GM18858 (cell line): ENCODE measurements around the gene KCNJ1.

Experiments
- ATAC-seq: cut with Tn5 transposase; IDR thresholded peaks from one replicate; pipeline ENCODE4 v1.9.1; 2021; ENCODE audit not compliant: unreplicated experiment

KCNJ1 gene

DNA sequence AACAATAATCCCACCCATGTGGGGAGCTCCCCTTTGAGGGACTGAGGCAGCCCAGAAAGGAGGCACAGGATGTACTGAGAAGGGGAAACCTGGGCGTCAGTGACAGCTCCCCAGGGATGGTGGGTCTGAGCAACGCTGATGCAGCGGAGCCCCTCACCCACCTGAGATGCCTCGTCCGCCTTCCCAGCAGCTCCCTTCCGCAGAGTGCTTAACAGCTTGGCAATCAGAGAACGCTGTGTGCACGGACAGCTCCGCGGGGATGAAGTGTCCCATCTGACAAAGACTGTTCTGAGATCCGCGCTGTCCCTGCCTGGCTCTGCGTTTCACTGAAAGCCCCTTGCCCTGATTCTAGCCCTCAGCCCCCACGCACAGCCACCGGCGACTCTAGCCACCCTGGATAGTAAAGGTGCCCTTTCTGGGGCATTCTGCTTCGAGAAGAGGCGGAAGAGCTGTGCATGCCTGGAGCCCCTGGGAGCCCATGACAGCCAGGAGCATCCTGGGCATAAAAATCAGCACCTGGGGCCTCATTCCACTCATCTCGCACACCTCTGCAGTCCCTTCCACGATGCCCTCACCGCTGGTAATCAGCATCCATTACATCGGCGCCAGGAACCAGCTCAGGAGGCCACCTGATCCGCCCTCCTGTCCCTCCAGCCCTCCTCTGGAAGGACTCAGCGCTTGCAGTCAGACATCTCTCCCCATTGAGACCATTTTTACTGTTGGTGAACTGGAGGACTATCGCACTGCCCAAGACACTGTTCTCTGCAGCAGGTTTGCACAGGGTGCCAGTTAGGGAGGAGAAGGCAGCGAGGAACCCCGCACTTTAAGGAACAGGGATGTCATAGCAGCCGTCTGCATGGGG lies 34.8 kb upstream of the KCNJ1 start:
- ATAC-seq, result no peak

DNA sequence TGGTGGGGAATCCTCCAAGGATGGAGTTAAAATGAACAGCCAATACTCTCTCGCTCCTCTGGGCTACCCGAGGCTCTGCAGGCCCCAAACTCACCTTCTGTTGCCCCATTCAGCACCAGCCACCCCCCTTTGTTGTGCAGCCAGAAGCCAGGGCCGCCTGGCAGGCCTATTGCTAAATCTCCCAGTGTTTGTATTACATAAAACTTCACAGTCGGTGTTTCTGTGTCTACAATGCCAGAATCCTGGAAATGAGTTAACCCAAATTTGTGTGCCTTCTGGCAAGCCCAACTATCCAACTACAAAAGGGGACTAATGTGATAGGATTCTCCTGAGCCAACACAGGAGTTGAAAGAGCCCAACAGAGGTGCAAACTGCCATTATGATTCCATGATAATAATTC lies 33.4 kb upstream of the KCNJ1 start:
- ATAC-seq, result no peak

DNA sequence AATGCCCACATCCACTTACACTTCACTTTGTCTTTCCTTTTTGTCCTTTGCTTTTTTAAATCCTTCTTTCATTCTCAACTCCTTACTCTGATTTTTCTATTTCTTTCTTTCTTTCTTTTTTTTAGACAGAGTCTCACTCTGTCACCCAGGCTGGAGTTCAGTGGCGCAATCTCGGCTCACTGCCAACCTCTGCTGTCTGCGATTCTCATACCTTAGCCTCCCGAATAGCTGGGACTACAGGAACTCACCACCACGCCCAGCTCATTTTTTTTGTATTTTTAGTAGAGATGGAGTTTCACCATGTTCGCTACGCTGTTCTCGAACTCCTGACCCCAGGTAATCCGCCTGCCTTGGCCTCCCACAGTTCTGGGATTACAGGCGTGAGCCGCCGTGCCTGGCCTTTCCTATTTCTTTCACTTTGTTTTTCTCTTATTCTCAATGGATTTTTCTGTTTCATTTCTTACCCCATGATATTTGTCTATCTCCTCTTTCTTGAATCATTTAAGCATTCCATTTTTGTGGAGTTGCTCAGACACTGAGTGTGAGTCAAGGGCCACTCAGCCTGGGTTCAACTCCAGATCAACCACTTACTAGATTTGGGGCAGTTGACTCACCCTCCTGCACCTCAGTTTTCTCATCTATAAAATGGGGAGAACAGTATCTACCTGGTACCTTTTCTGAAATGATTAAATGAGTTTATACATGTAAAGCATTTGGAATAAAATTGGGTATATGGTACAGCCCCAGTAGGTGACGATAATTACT lies 31.7 kb upstream of the KCNJ1 start:
- no peak for ATAC-seq

- ATAC-seq, result no peak
These were observed 30.7 kb upstream of the KCNJ1 start for GRCh38 chr11:128897826-128898225.

DNA sequence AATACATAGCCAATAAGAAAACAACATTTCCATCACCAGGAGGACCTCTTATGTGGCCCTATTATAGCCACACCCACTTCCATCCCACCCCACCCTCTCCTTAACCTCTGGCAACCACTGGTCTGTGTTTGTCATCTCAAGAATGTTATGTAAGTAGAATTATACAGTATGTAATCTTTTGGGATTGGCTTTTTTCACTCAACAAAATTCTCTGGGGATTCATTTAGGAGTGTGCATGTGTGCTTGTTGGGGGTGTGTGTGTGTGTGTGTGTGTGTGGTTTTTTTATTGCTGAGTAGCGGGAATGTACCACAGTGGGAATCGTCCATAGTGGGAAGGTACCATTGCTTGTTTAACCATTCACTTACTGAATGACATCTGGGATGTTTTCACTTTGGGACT lies 29.3 kb upstream of the KCNJ1 start:
- ATAC-seq, result no peak

- no peak for ATAC-seq
These were observed 28.4 kb upstream of the KCNJ1 start for GRCh38 chr11:128895526-128895925.

DNA sequence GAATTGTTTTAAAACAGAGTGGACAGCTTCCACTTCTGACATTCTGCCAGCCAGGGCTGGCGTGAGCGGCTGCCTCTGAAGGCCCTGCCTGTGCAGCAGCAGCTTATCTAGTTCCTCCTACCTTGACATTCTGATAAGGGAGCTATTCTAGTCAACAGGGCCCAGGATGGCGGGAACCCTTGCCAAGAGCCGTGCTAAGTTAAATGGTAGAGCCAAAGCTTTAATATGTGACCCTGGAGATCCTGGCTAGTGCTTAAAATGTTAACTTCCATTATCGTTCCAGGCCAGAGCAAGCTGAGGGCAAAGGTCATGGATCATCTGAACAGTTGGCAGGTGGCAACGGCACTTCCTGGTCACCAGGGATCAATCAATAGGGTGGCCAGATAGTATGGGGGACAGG lies 27.6 kb upstream of the KCNJ1 start:
- ATAC-seq, result no peak

- no peak for ATAC-seq
These were observed 27.2 kb upstream of the KCNJ1 start for GRCh38 chr11:128894286-128894681.

- ATAC-seq, result peak; percentile 41
These were observed 26.6 kb upstream of the KCNJ1 start for GRCh38 chr11:128893578-128894285.

GRCh38 chr11:128892866-128893565 lies 25.9 kb upstream of the KCNJ1 start:
- no peak for ATAC-seq

DNA sequence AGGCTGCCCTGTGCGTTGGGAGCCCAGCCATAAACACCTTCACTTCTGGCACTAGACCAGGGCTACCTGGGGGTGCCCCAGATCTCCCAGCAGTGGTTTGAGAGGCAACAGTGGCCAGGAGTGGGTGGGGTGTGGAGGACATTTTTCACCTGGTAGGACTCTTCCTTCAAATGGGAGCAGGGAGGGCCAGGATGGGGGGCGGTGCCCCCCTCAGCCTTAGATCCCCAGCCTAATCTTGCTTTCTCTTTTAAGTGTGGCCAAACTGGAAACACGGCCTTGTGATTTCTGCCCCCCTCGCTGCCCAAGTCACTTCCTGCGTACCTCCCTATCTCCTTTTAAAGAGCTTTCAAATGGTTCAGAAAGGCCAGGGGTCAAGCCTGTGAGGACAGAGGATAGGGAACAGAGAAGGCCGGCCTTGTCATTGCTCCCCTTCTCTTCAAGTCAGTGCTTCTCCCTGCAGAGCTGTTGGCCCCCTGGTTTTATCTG lies 24.9 kb upstream of the KCNJ1 start:
- ATAC-seq, result no peak

DNA sequence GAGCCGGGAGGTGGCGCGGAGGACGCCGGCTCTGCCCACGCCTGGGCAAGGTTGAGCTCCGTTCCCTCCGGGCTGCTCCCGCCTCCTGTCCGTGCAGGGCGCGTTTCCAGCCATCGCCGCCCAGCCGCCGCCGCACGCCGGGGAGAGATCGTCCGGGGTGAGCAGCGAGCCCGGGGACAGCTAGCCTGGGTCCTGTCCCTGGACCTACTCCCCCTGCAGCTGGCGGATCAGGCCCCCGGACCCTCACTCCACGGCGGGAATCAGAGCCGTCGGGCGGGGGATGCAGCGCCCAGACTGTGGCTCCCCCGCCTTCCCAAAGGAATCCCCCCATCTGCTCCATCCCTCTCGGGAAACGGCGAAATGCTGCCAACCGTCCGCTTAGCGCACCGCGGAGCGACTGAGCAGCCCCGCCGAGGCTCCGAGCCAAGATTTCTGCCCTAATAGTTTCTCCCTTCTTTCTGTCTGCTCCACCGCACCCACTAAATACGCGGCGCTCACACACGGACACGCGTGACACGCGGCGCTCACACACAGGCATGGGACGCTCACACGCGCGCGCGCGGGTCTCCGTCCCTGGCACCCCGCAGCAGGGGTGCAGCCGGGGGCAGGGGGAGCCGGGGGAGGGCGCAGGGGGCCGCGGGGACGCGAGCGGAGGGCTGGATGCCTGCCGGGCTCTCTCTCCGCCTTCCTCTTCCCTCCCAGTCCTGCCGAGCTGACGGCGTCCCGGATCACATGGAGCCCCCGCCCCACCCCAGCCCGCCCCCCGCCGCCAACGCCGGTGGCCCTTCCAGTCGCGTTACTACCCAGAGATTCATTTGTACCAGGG lies 23.7 kb upstream of the KCNJ1 start, which contains the start of gene KCNJ5:
KCNJ5 (plus strand) TSS at position 814 of the 826 bp plus-strand sequence. CDS start 19,918 bp downstream, outside the sequence.
- no peak for ATAC-seq

DNA sequence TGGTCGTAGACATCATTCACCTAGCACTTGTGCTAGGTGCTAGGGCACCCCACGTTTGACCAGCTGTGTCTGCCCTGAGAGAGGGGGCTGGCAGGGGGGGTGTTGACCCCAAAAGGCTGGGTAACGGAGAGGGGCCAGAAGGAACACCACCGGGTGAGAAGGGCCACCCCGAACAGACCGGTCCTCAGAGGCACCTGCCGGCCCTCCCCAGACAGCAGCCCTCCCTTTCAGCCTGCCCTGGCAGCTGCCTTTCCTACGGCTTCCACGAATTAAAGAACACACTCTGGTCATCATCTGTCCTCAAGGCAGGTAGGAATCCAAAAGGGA lies 23.1 kb upstream of the KCNJ1 start:
- ATAC-seq, result no peak

GRCh38 chr11:128889657-128890213 lies 22.6 kb upstream of the KCNJ1 start:
- no peak for ATAC-seq

DNA sequence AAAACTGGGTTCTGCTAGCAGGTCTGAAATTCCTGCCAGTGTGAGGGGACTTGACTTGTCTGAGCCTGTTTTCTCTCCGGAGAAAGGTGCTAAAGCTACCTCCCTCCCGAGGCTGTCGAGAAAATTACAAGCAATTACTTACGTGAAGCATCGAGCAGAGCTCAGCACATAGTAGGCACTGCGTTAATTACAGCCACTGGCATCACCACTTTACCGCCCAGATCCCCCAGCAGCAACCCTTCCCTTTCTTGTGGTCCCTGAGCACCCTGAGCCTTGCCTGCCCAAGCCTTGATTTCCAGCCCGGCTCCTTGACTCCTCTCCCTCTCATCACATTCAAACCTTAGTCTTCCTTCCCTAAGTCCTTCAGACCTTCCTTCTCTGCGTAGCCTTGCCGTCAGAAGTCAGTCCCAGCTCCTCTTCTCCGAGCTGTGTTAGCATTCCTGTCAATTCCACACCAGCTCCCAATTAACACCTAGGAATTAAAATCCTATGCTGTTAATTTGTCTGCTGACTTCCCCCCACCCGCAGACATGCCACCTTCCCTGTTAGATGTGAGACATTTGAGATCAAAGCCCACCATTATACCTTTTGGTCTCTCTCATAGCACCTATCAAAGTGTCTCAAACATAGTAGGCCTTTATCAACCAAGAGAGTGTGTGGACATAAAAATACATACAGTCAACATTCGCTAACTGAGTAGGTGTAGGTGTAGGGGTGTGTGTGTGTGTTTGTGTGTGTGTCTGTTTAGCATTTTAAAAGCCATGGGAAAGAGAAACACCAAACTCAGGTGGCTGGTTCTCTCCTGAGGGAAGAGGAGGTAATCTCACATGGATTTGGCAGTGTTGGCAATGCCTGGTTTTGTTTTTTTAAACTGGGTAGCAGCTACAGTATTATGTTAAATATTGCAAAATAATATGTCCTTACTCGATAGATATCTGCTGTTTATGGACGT lies 21.2 kb upstream of the KCNJ1 start:
- no peak for ATAC-seq

GRCh38 chr11:128886406-128887124 lies 19.5 kb upstream of the KCNJ1 start:
- ATAC-seq, result no peak

DNA sequence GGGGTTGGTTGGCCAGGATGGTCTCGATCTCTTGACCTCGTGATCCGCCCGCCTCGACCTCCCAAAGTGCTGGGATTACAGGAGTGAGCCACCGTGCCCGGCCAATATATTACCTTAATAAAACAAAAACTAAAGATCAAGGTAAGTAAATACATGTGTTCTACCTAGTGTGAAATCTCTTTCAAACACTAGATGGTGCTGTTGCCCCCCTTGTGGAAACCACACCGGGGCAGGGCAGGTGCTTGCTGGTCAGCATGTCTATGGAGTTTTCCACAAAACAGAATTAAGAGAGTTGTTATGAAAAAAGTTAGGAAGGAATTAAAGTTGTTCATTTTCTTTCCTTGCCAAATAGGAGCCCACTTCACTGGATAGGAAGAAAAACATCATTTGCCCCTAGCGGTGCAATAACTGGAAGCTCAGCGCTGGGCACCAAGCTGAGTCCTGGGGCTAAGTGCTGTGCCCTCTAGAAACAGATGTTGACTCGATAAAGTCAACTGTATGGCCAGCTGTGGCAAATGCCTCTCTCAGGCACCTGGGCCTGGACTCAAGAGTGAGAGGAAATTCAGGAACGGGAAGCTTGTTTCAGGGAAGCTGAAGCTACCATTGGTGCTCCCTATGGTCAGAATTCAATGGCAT lies 17.7 kb upstream of the KCNJ1 start:
- peak; percentile 87 for ATAC-seq
